GM19025 (cell line): Measurements from ENCODE around the gene ATP5PO.
"Not testable (repeated sequence)": the region's sequence is repeated elsewhere in the genome, so short reads cannot be mapped to it uniquely, and the experiment has no call there.

Experiments used
- ATAC-seq: cut with Tn5 transposase; IDR thresholded peaks from one replicate; pipeline ENCODE4 v1.9.1; 2021; ENCODE audit warnings: mild to moderate bottlenecking, low read depth, moderate library complexity; ENCODE audit not compliant: unreplicated experiment

The ATP5PO gene

GRCh38 chr21:33942426-33942825 is 26.8 kb upstream of the ATP5PO start:
- ATAC-seq: no peak

- ATAC-seq: no peak
Observed at GRCh38 chr21:33940881-33941245, 25.3 kb upstream of the ATP5PO start.

GRCh38 chr21:33940164-33940880 is 24.7 kb upstream of the ATP5PO start:
- ATAC-seq: no peak

GRCh38 chr21:33939226-33939625 is 23.6 kb upstream of the ATP5PO start:
- no peak for ATAC-seq

- ATAC-seq: no peak
Observed at GRCh38 chr21:33938381-33938780, 22.8 kb upstream of the ATP5PO start.

- no peak for ATAC-seq
Observed at GRCh38 chr21:33937931-33938339, 22.3 kb upstream of the ATP5PO start.

GRCh38 chr21:33937146-33937545 is 21.5 kb upstream of the ATP5PO start:
- ATAC-seq: no peak

GRCh38 chr21:33936301-33937038 is 20.9 kb upstream of the ATP5PO start:
- no peak for ATAC-seq

GRCh38 chr21:33932731-33933130 is 17.1 kb upstream of the ATP5PO start:
- no peak for ATAC-seq

GRCh38 chr21:33931799-33932390 is 16.3 kb upstream of the ATP5PO start:
- ATAC-seq: no peak

GRCh38 chr21:33931052-33931798 is 15.6 kb upstream of the ATP5PO start:
- ATAC-seq: not testable (repeated sequence)

- ATAC-seq: not testable (repeated sequence)
Observed at GRCh38 chr21:33926248-33926647, 10.6 kb upstream of the ATP5PO start.

GRCh38 chr21:33924766-33925100 is 9.1 kb upstream of the ATP5PO start:
- ATAC-seq: no peak

GRCh38 chr21:33924079-33924765 is 8.6 kb upstream of the ATP5PO start:
- peak; percentile 73 for ATAC-seq

- no peak for ATAC-seq
Observed at GRCh38 chr21:33917421-33917820, 1.8 kb upstream of the ATP5PO start.

GRCh38 chr21:33916200-33916567 is 580 bp upstream of the ATP5PO start:
- ATAC-seq: peak; percentile 5

GRCh38 chr21:33914188-33914587 is 1.4 kb downstream of the ATP5PO start:
- no peak for ATAC-seq

GRCh38 chr21:33909756-33910155 is 5.8 kb downstream of the ATP5PO start:
- ATAC-seq: no peak

GRCh38 chr21:33908760-33909159 is 6.8 kb downstream of the ATP5PO start:
- ATAC-seq: no peak

GRCh38 chr21:33904041-33904440 is 11.6 kb downstream of the ATP5PO start:
- no peak for ATAC-seq

GRCh38 chr21:33902349-33902748 is 13.3 kb downstream of the ATP5PO start:
- ATAC-seq: no peak
